Fibroblast of the aortic adventitia (primary cell): ENCODE measurements around the gene CFAP251. TPM values are rescaled to one million over a fixed set of nuclear protein-coding genes. Genes with fewer than 3 reads are reported as not detected.
A peak's percentile ranks its signal among the peaks of the same experiment; 100 is the strongest.

Experiments used
- DNase-seq: peaks from one replicate; pipeline ENCODE4 v3.0.0-alpha.2; 2010; ENCODE audit warnings: low read depth
- H3K4me3 ChIP-seq: 2 replicates; pipeline ENCODE4 v1.5.1; 2011; ENCODE audit warnings: low read depth, mild to moderate bottlenecking, control low read depth, low read length, moderate library complexity
- total RNA-seq: library from RNA; depleted of rRNA; stranded (reverse); fragments of >200 nt; gene quantifications from 2 replicates; pipeline ENCODE4 v1.2.3, GENCODE V29; 2012; ENCODE audit warnings: low replicate concordance
- TF ChIP-seq, protein P1 (sequence below): IDR thresholded peaks from 2 replicates; pipeline ENCODE4 v1.5.1; 2011; ENCODE audit warnings: mild to moderate bottlenecking, low read length, control low read depth, inconsistent platforms; ENCODE audit not compliant: insufficient read depth

The CFAP251 gene
- total RNA-seq, 1 donor, result 8.8 TPM

DNA sequence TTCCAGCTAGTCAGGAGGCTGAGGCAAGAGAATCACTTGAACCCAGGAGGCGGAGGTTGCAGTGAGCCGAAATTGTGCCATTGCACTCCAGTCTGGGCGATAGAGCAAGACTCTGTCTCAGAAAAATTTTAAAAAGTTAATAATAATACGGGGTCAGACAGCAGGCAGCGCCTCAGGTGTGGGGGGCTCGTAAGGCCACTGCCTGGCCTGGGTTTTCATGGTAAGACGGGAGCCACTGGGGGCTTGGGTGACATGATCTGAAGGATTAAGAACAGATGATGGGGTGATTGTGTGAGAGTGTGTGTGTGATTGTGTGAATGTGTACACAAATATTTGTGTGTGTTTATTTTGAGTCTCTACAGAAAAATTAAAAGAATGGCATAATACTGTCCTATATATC is 126.9 kb downstream of the CFAP251 start:
- H3K4me3 ChIP-seq, result no peak overlapping the region
- DNase-seq, result no peak
- TF ChIP-seq, protein P1, sequence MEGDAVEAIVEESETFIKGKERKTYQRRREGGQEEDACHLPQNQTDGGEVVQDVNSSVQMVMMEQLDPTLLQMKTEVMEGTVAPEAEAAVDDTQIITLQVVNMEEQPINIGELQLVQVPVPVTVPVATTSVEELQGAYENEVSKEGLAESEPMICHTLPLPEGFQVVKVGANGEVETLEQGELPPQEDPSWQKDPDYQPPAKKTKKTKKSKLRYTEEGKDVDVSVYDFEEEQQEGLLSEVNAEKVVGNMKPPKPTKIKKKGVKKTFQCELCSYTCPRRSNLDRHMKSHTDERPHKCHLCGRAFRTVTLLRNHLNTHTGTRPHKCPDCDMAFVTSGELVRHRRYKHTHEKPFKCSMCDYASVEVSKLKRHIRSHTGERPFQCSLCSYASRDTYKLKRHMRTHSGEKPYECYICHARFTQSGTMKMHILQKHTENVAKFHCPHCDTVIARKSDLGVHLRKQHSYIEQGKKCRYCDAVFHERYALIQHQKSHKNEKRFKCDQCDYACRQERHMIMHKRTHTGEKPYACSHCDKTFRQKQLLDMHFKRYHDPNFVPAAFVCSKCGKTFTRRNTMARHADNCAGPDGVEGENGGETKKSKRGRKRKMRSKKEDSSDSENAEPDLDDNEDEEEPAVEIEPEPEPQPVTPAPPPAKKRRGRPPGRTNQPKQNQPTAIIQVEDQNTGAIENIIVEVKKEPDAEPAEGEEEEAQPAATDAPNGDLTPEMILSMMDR, result no peak

GRCh38 chr12:122046145-122046544 is 127.8 kb downstream of the CFAP251 start:
- DNase-seq, result no peak
- TF ChIP-seq, protein P1, result no peak
- H3K4me3 ChIP-seq, result no peak overlapping the region

DNA sequence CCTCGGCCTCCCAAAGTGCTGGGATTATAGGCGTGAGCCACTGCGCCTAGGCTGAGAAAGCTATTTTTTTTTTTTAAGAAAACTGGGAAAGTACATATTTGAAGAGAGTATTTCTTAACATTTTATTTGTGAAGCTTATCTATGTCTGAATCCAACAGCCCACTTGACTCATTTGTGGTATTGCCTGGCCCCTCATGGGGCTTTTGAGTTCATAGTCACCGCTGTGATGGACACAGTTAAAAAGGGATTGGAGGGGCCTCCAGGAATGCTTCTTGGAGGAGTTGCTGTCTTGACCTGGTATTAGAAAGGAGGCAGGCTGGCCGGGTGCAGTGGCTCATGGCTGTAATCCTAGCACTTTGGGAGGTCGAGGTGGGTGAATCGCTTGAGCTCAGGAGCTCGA is 129.8 kb downstream of the CFAP251 start:
- TF ChIP-seq, protein P1, result no peak
- H3K4me3 ChIP-seq, result no peak overlapping the region
- DNase-seq, result peak; percentile 52

GRCh38 chr12:122049827-122050226 is 131.4 kb downstream of the CFAP251 start:
- TF ChIP-seq, protein P1, result no peak

GRCh38 chr12:122050706-122051105 is 132.3 kb downstream of the CFAP251 start:
- no peak overlapping the region for H3K4me3 ChIP-seq
- DNase-seq, result no peak
- TF ChIP-seq, protein P1, result no peak

More at GRCh38 chr12:122049827-122050226, 131.4 kb downstream of the CFAP251 start:
- DNase-seq, result no peak
- no peak overlapping the region for H3K4me3 ChIP-seq

DNA sequence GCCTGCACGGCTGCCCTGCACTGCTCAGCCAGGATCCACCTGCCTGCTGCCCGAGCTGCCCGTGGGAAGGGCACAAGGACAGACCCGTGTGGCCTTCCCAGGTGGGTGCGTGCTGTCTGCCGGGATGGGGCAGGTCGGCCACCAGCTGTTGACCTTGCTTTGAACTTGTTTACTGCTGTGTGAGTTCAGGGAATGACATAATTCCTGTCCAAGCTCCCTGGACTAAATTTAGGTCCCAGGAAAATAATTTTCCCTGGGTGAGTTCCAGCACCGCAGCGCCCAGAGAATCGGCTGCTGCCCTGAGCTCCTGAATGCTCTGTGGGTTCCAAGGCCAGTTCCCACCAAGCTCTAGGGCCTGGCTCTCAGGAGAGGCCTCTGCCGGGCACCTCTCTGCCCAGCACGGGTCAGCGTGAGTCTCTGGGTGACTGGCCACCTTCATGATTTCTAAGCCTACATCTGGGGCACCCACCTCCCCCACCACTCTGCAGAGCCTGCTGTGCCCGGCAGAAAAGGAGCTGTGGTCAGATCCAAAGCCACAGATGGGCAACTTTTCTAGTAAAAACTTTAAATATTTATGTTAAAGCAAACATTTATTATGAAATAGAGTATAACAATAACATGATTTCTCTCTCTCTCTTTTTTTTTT is 133.0 kb downstream of the CFAP251 start:
- no peak overlapping the region for H3K4me3 ChIP-seq
- DNase-seq, result peak; percentile 16
- TF ChIP-seq, protein P1, result no peak

DNA sequence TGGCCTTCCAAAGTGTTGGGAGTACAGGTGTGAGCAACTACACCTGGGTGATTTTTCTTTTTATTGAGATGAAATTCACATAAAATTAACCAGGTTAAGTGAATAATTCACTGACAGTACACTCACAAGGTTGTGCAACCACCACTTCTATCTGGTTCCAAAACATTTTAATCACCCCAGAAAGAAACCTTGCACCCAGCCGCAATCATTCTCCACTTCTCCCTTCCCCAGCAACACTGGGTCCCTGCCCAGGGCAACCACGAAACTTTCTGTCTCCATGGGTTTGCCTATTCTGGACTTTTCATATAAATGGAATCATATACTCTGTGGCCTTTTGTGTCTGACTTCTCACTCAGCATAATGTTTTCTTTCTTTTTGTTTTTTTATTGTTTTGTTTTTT is 133.9 kb downstream of the CFAP251 start:
- TF ChIP-seq, protein P1, result no peak
- no peak overlapping the region for H3K4me3 ChIP-seq
- peak; percentile 48 for DNase-seq
